Naive thymus-derived CD8-positive, alpha-beta T cell (primary cell): ENCODE results near the gene CD226. TPM values are rescaled to one million over a fixed set of nuclear protein-coding genes. Genes with fewer than 3 reads are reported as not detected.
"Not testable (repeated sequence)": the region's sequence is repeated elsewhere in the genome, so short reads cannot be mapped to it uniquely, and the experiment has no call there.

ENCODE experiments used
- ATAC-seq, 2 donors: fragments of 150-1000 bp; cut with Tn5 transposase in 1 of 2; sonication (Bioruptor Pico), chemical (Tn5 transposase) in 1 of 2; 1 replicate in 1 of 2; 2 replicates in 1 of 2; pipeline ENCODE4 v1.10.0; 2021; ENCODE audit warnings: mild to moderate bottlenecking in 2 of 2, moderate library complexity in 2 of 2
- POLR2A ChIA-PET: fragments of 350-600 bp; sonication (Branson Sonifier 250); formaldehyde crosslinking; loops from one replicate; lab custom pipeline; 2021; ENCODE audit warnings: antibody characterized with exemption; lab: Charles Lee
- DNase-seq, 10 donors: peaks; one replicate each; pipeline versions ENCODE4 v3.0.0 to v3.0.0-alpha.2; 2020 to 2022
- H3K27ac Mint-ChIP-seq, 10 donors: one replicate each; pipeline ENCODE4 v1.8.0; 2020 to 2022; ENCODE audit warnings: mild to moderate bottlenecking in 10 of 10, mixed read lengths in 10 of 10, moderate library complexity in 4 of 10, inconsistent platforms in 1 of 10
- H3K27me3 Mint-ChIP-seq, 5 donors: one replicate each; pipeline ENCODE4 v1.8.0; 2021 to 2022; ENCODE audit warnings: mixed read lengths in 5 of 5
- H3K36me3 Mint-ChIP-seq, 3 donors: one replicate each; pipeline ENCODE4 v1.8.0; 2020 to 2022; ENCODE audit warnings: mixed read lengths in 3 of 3, mild to moderate bottlenecking in 2 of 3, inconsistent platforms in 1 of 3
- H3K4me1 Mint-ChIP-seq, 4 donors: one replicate each; pipeline ENCODE4 v1.8.0; 2021 to 2022; ENCODE audit warnings: mixed read lengths in 4 of 4
- H3K4me3 Mint-ChIP-seq, 10 donors: one replicate each; pipeline ENCODE4 v1.8.0; 2020 to 2022; ENCODE audit warnings: mild to moderate bottlenecking in 10 of 10, mixed read lengths in 10 of 10, moderate library complexity in 6 of 10, inconsistent platforms in 1 of 10
- H3K9me3 Mint-ChIP-seq, 9 donors: one replicate each; pipeline ENCODE4 v1.8.0; 2020 to 2022; ENCODE audit warnings: mixed read lengths in 9 of 9, mild to moderate bottlenecking in 3 of 9, inconsistent platforms in 1 of 9, moderate library complexity in 1 of 9
- polyA plus RNA-seq, 3 donors: library from polyadenylated mRNA; unstranded; fragments of 300-500 nt; fragmentation: Illumina TruSeq; gene quantifications; one replicate each; pipeline ENCODE4 v1.2.3, GENCODE V29; 2021
- total RNA-seq, 8 experiments: library from RNA in 2 of 8; stranded (reverse) in 2 of 8; gene quantifications; one replicate each; pipeline ENCODE4 v1.2.3 and lab custom pipeline; 2021 to 2026

The CD226 gene
- total and polyA plus RNA-seq, 5 experiments from 2014 or later: 13.0 to 26.4 (median 24.6) TPM

GRCh38 chr18:69978732-69979715 lies 31.4 kb upstream of the CD226 start:
- Mint-ChIP-seq H3K9me3 (peaks cover 0 to 23% (median 13%) of the 10 kb centered on the region in 9 donors), H3K4me1 (peaks cover 17 to 34% (median 29%) of the 10 kb centered on the region in 4 donors), H3K4me3 (no peak overlapping the region), H3K27me3 (no peaks in the 10 kb centered on the region), H3K27ac (peak overlapping the region in 2 of 10 donors; percentile 46 to 81), H3K36me3 (peaks cover 2 to 19% (median 16%) of the 10 kb centered on the region in 3 donors)
- POLR2A ChIA-PET: interaction anchor here (0.7 kb wide), 1 partner anchor 260 kb away, joined by 3 read pairs; no protein-coding TSS in a partner anchor
- DNase-seq (no peak), ATAC-seq (no peak)

DNA sequence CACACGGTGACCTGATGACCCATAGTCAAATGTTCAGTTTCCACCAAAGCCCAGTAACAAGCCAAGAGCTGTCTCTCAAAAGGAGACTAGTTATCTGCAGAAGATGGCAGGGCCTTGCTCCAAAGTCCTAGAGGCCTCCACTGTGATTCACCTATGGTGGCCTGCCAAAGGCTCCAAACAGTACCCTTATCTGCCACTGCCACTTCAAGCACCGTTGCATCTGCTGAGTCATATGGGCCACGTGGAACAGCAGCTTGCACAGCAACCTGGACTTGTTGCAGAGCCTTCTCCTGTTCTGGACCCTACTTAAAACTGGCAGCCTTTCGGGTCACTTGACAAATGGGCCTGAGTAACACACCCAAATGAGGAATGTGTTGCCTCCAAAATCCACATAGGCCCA lies 27.6 kb upstream of the CD226 start:
- DNase-seq, H3K27me3 Mint-ChIP-seq, H3K27ac Mint-ChIP-seq, POLR2A ChIA-PET, H3K4me3 Mint-ChIP-seq, H3K4me1 Mint-ChIP-seq, ATAC-seq: not testable (repeated sequence)
- H3K9me3 Mint-ChIP-seq: peaks cover 0 to 39% (median 22%) of the 10 kb centered on the region in 9 donors
- peaks cover 2 to 30% (median 26%) of the 10 kb centered on the region in 3 donors for H3K36me3 Mint-ChIP-seq

- POLR2A ChIA-PET: no interaction called here
- no peaks in the 10 kb centered on the region for H3K27me3 Mint-ChIP-seq
- peaks cover 0 to 39% (median 22%) of the 10 kb centered on the region in 9 donors for H3K9me3 Mint-ChIP-seq
- no peak overlapping the region for H3K27ac Mint-ChIP-seq
- H3K4me3 Mint-ChIP-seq: no peak overlapping the region
- DNase-seq (no peak), ATAC-seq (no peak)
- H3K36me3 Mint-ChIP-seq: peaks cover 2 to 30% (median 26%) of the 10 kb centered on the region in 3 donors
- H3K4me1 Mint-ChIP-seq: peaks cover 0 to 3% (median 0%) of the 10 kb centered on the region in 4 donors
Observed at GRCh38 chr18:69974365-69974764, 26.7 kb upstream of the CD226 start.

DNA sequence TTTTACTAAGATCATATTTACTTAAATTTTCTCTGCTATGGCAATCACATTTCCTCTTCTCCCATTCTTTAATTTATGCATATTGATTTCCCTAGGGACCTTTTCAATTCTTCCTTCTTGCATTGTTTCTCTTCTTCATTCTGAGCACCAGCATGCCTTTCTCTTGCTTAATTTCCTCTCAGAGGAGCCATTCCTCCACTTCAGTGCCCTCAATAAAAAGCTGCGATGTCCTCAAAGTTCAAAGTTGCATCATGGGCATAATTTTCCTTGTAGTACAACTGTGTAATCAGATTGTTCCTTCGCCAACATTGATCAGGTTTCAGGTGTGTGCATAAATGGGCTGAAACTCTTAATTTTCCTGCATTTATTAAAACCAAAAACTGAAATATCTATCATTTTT lies 21.8 kb upstream of the CD226 start:
- POLR2A ChIA-PET: no interaction called here
- Mint-ChIP-seq H3K4me3 (no peak overlapping the region), H3K27ac (no peak overlapping the region), H3K9me3 (peaks cover 0 to 16% (median 9%) of the 10 kb centered on the region in 9 donors), H3K36me3 (peaks cover 0 to 11% (median 10%) of the 10 kb centered on the region in 3 donors), H3K4me1 (peaks cover 9 to 25% (median 22%) of the 10 kb centered on the region in 4 donors), H3K27me3 (no peaks in the 10 kb centered on the region)
- DNase-seq: no peak
- ATAC-seq: no peak

GRCh38 chr18:69968039-69968438 lies 20.4 kb upstream of the CD226 start:
- DNase-seq: peak in 8 of 10 donors; percentile 17 to 75 (median 46)
- peak; percentile 96 to 99 for ATAC-seq
- Mint-ChIP-seq H3K36me3 (peaks cover 0 to 14% (median 12%) of the 10 kb centered on the region in 3 donors), H3K4me3 (peak overlapping the region in 5 of 10 donors; percentile 1 to 51 (median 23)), H3K4me1 (peaks cover 12 to 25% (median 22%) of the 10 kb centered on the region in 4 donors), H3K27ac (peak overlapping the region; percentile 77 to 92 (median 82)), H3K27me3 (no peaks in the 10 kb centered on the region), H3K9me3 (peaks cover 0 to 12% (median 7%) of the 10 kb centered on the region in 9 donors)
- POLR2A ChIA-PET: interaction anchor here (1.0 to 1.5 kb wide), 4 partner anchors 11 to 24 kb away, joined by 3 to 6 read pairs (median 5); partner anchors contain the start of gene CD226

GRCh38 chr18:69963196-69963595 lies 15.5 kb upstream of the CD226 start:
- POLR2A ChIA-PET: interaction anchor here (0.6 to 1.1 kb wide), 2 partner anchors 55 to 254 kb away, joined by 3 to 6 read pairs; no protein-coding TSS in a partner anchor
- peak overlapping the region in 2 of 10 donors; percentile 24 to 33 for H3K27ac Mint-ChIP-seq
- DNase-seq: no peak
- no peaks in the 10 kb centered on the region for H3K9me3 Mint-ChIP-seq
- peaks cover 16 to 32% (median 24%) of the 10 kb centered on the region in 4 donors for H3K4me1 Mint-ChIP-seq
- H3K4me3 Mint-ChIP-seq: no peak overlapping the region
- H3K27me3 Mint-ChIP-seq: no peaks in the 10 kb centered on the region
- no peak for ATAC-seq
- H3K36me3 Mint-ChIP-seq: peaks cover 0 to 3% (median 2%) of the 10 kb centered on the region in 3 donors

DNA sequence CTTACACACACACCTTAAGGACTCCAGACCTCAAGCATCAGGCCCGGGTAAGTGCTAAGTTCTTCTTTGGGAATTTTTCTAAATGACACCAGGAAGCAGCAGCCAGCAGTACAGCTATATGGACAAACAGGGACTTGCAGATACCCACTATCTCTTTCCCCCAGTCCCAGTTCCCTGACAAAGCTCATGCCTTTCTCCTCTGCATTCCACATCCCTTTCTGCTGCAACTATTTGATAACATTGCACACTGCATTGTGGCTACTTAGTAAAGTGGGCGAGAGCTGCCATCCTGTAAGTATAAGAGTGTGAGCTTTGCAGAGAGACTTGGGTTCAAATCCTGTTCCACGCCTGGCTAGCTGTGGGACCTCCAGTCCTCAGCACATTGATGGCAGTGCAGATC lies 14.0 kb upstream of the CD226 start:
- H3K27ac Mint-ChIP-seq: no peak overlapping the region
- H3K4me3 Mint-ChIP-seq: no peak overlapping the region
- DNase-seq (no peak), ATAC-seq (no peak)
- peaks cover 0 to 3% (median 2%) of the 10 kb centered on the region in 3 donors for H3K36me3 Mint-ChIP-seq
- no peaks in the 10 kb centered on the region for H3K27me3 Mint-ChIP-seq
- H3K9me3 Mint-ChIP-seq: no peaks in the 10 kb centered on the region
- H3K4me1 Mint-ChIP-seq: peaks cover 1 to 19% (median 16%) of the 10 kb centered on the region in 4 donors
- POLR2A ChIA-PET: no interaction called here

DNA sequence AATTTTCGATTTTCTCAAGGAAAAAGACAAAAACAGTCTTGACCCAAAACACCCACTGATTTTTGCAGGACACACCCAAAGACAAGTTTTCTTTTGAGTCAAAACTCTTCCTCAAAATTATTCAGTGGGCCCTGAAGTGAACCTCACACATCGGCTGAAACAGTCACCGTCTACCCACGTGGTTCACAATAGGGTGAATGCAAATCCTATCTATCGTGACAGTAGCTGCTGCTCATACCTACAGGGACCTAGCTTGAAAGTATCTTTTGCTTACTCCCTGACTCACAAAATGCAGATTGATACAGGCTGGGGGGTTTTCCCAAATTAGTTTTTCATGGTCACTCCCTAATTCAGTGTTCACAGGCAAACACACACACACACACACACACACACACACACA lies 10.7 kb upstream of the CD226 start:
- ATAC-seq: no peak
- H3K36me3 Mint-ChIP-seq: peaks cover 0 to 3% (median 2%) of the 10 kb centered on the region in 3 donors
- POLR2A ChIA-PET: interaction anchor here (0.8 to 2.0 kb wide), 3 partner anchors 12 to 50 kb away, joined by 4 to 8 read pairs (median 4); no protein-coding TSS in a partner anchor
- H3K9me3 Mint-ChIP-seq: no peaks in the 10 kb centered on the region
- peaks cover 14 to 28% (median 26%) of the 10 kb centered on the region in 4 donors for H3K4me1 Mint-ChIP-seq
- no peaks in the 10 kb centered on the region for H3K27me3 Mint-ChIP-seq
- peak overlapping the region in 3 of 10 donors; percentile 4 to 78 (median 63) for H3K27ac Mint-ChIP-seq
- peak overlapping the region in 3 of 10 donors; percentile 21 to 52 (median 36) for H3K4me3 Mint-ChIP-seq
- no peak for DNase-seq

DNA sequence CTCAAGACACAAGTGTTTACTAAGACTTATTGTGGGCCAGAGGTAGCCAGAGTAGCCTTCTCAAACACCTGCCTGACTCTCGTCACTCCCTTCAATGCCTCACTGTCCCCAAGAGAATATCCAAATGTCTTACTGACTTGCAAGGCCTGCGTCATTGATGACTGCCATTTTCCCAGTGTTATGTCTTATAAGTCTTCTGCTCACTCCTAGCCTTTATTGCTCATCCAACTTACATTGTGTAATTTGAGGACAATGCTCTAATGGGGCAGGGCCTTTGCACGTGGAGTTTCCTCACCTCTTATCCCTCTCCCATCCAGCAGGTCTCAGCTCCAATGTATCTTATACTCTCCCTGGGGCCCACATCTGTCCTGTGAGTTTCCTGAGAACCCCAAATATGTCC lies 10.1 kb upstream of the CD226 start:
- POLR2A ChIA-PET: interaction anchor here (3.5 kb wide), 1 partner anchor 11 kb away, joined by 26 read pairs; the partner anchor contains the start of gene CD226
- Mint-ChIP-seq H3K4me1 (peaks cover 14 to 33% (median 26%) of the 10 kb centered on the region in 4 donors), H3K27ac (peak overlapping the region in 2 of 10 donors; percentile 63 to 78), H3K9me3 (peaks cover 0 to 6% (median 0%) of the 10 kb centered on the region in 9 donors), H3K4me3 (peak overlapping the region in 4 of 10 donors; percentile 20 to 52 (median 28)), H3K27me3 (no peaks in the 10 kb centered on the region), H3K36me3 (no peaks in the 10 kb centered on the region)
- DNase-seq: no peak
- no peak for ATAC-seq

DNA sequence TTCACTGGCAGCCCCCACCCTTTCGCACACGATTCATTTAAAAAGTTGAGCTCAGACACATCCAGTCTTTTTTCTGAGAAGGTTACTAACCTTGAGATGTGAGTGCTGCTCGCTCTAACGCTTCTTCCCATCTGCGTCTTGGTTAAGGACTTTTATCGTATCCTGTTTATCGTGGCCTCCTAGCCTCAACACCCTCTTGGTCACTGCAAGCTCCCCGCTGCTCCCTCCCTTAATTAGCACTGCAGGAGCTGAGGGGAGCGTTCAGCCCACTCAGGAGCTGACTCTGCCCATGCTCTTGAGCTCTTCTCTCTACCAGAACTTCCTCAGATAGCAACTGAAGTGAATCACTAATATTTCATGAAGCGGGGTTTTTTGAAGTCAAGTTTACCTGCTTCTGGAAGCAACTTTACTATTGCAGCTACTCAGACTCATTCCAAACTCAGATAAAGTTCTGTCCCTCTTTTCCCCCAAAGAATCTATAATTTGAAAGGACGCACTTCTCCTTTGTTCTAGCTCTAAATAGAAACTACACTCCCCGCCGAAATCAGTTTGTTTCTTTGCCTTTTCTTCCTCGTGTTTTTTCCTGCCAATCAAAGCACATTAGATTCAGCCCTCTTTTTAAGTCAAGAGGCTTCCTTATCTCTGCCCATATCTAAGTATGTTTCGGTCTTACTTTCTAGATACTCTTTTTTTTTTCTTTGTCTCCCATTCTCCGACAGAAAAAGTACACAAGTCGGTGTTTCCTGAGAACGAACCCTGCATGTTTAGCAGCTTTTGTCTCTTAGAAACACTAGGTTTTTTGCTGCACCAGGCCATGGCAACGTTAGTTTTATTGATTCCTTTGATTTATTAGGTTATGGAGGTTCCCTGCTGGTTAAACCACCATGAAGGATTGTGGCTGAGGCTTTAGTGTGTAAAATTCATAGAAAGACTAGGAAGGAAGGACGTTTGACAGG lies 9.3 kb upstream of the CD226 start:
- ATAC-seq (peak; percentile 56 to 70), DNase-seq (no peak)
- POLR2A ChIA-PET: interaction anchor here (0.9 to 3.5 kb wide), 6 partner anchors 10 to 84 kb away, joined by 3 to 26 read pairs (median 4); partner anchors contain the start of gene CD226
- Mint-ChIP-seq H3K27me3 (no peaks in the 10 kb centered on the region), H3K9me3 (peaks cover 0 to 8% (median 0%) of the 10 kb centered on the region in 9 donors), H3K4me1 (peaks cover 14 to 35% (median 27%) of the 10 kb centered on the region in 4 donors), H3K27ac (no peak overlapping the region), H3K36me3 (peaks cover 0 to 1% (median 0%) of the 10 kb centered on the region in 3 donors), H3K4me3 (no peak overlapping the region)

DNA sequence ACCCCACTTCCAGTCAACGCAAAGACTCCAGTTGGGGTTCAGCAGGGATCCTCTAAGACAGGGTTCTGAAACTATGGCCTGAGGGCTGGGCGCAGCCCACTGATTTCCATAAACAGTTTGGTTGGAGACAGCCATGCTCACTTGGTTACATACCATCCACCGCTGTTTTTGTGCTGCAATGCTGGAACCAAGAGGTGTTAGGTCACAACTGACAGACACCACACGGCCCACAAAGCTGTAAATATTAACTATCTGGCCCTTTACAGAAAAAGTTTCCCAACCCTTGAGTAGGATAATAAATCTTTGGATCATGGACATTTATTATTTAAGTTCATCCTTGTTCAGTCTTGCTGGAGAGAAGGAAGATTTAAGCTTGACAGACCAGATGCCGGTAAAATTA lies 8.4 kb upstream of the CD226 start:
- Mint-ChIP-seq H3K4me1 (peaks cover 14 to 43% (median 32%) of the 10 kb centered on the region in 4 donors), H3K27ac (no peak overlapping the region), H3K4me3 (no peak overlapping the region), H3K36me3 (peaks cover 0 to 2% (median 0%) of the 10 kb centered on the region in 3 donors), H3K27me3 (no peaks in the 10 kb centered on the region), H3K9me3 (peaks cover 0 to 15% (median 0%) of the 10 kb centered on the region in 9 donors)
- ATAC-seq: peak; percentile 22 to 26
- POLR2A ChIA-PET: interaction anchor here (1.1 to 3.5 kb wide), 4 partner anchors 10 to 84 kb away, joined by 3 to 26 read pairs (median 5); partner anchors contain the start of gene CD226
- DNase-seq: no peak
